GM23338 (cell line): ENCODE measurements around the gene ST6GALNAC6. TPM values are rescaled to one million over a fixed set of nuclear protein-coding genes. Genes with fewer than 3 reads are reported as not detected.
A peak's percentile ranks its signal among the peaks of the same experiment; 100 is the strongest.

Experiments used
- ATAC-seq: fragments of 200-7000 bp; cut with Tn5 transposase; 3 replicates; pipeline ENCODE4 v1.9.1; 2020
- DNase-seq: peaks from one replicate; pipeline ENCODE4 v3.0.0-alpha.2; 2015; ENCODE audit warnings: low spot score
- H2AFZ ChIP-seq: fragments of 200-600 bp; sonication (generic); 2 replicates; pipeline ENCODE4 v1.8.0; 2016; ENCODE audit warnings: antibody characterized with exemption, mild to moderate bottlenecking, moderate library complexity
- H3F3A ChIP-seq: fragments of 200-600 bp; sonication (generic); replicated peaks from 2 replicates; pipeline ENCODE4 v1.8.0; 2017; ENCODE audit warnings: antibody characterized with exemption, mixed run types, low read depth
- H3K27ac ChIP-seq: fragments of 200-600 bp; sonication (generic); 2 replicates; pipeline ENCODE4 v1.6.1; 2016; ENCODE audit warnings: low read depth
- H3K27me3 ChIP-seq: fragments of 200-600 bp; sonication (generic); 2 replicates; pipeline ENCODE4 v1.8.0; 2016; ENCODE audit warnings: mild to moderate bottlenecking, mixed run types, moderate library complexity; ENCODE audit not compliant: insufficient read depth
- H3K36me3 ChIP-seq: fragments of 200-600 bp; sonication (generic); 2 replicates; pipeline ENCODE4 v1.8.0; 2016; ENCODE audit warnings: mild to moderate bottlenecking; ENCODE audit not compliant: insufficient read depth
- H3K4me1 ChIP-seq: fragments of 200-600 bp; sonication (generic); 2 replicates; pipeline ENCODE4 v1.8.0; 2016; ENCODE audit warnings: mild to moderate bottlenecking, moderate library complexity; ENCODE audit not compliant: insufficient read depth
- H3K4me2 ChIP-seq: fragments of 200-600 bp; sonication (generic); 2 replicates; pipeline ENCODE4 v1.7.1; 2017; ENCODE audit warnings: mixed run types
- H3K4me3 ChIP-seq: fragments of 200-600 bp; sonication (generic); 2 replicates; pipeline ENCODE4 v1.6.1; 2016; ENCODE audit warnings: mixed run types
- H3K79me2 ChIP-seq: fragments of 200-600 bp; sonication (generic); replicated peaks from 2 replicates; pipeline ENCODE4 v1.8.0; 2017; ENCODE audit warnings: mild to moderate bottlenecking; ENCODE audit not compliant: insufficient read depth
- H3K9me2 ChIP-seq: fragments of 200-600 bp; sonication (generic); 2 replicates; pipeline ENCODE4 v1.8.0; 2017; ENCODE audit not compliant: insufficient read depth
- H4K20me1 ChIP-seq: fragments of 200-600 bp; sonication (generic); replicated peaks from 2 replicates; pipeline ENCODE4 v1.8.0; 2017; ENCODE audit warnings: mild to moderate bottlenecking; ENCODE audit not compliant: insufficient read depth
- H3K27ac Mint-ChIP-seq: 2 replicates; pipeline ENCODE4 v1.8.0; 2020; ENCODE audit warnings: inconsistent platforms, mild to moderate bottlenecking, moderate library complexity, mixed read lengths
- H3K27me3 Mint-ChIP-seq: 3 replicates; pipeline ENCODE4 v1.8.0; 2022; ENCODE audit warnings: low read depth, mild to moderate bottlenecking, moderate library complexity, mixed read lengths, inconsistent platforms; ENCODE audit not compliant: insufficient read depth, poor library complexity
- H3K36me3 Mint-ChIP-seq: 3 replicates; pipeline ENCODE4 v1.8.0; 2021; ENCODE audit warnings: low read depth, mild to moderate bottlenecking, inconsistent platforms, moderate library complexity, mixed read lengths
- H3K4me1 Mint-ChIP-seq: 3 replicates; pipeline ENCODE4 v1.8.0; 2020; ENCODE audit warnings: mild to moderate bottlenecking, inconsistent platforms, mixed read lengths
- H3K4me3 Mint-ChIP-seq: 3 replicates; pipeline ENCODE4 v1.8.0; 2021; ENCODE audit warnings: moderate library complexity, mild to moderate bottlenecking, inconsistent platforms, mixed read lengths
- H3K9me3 Mint-ChIP-seq: 3 replicates; pipeline ENCODE4 v1.8.0; 2020; ENCODE audit warnings: moderate library complexity, mild to moderate bottlenecking, inconsistent platforms, mixed read lengths
- JUNB ChIP-seq: IDR thresholded peaks from one replicate; pipeline ENCODE4 v1.6.1; 2016; ENCODE audit warnings: antibody characterized with exemption; ENCODE audit not compliant: unreplicated experiment
- NANOG ChIP-seq: IDR thresholded peaks from 2 replicates; pipeline ENCODE4 v1.6.1; 2016; ENCODE audit warnings: antibody characterized with exemption, borderline replicate concordance
- STAT1 ChIP-seq: IDR thresholded peaks from one replicate; pipeline ENCODE4 v1.6.1; 2016; ENCODE audit warnings: antibody characterized with exemption; ENCODE audit not compliant: unreplicated experiment
- ZNF331 ChIP-seq: fragments of 250-450 bp; sonication (Bioruptor Pico); IDR thresholded peaks from 2 replicates; pipeline ENCODE4 v1.5.0; 2020; ENCODE audit warnings: low read depth, mild to moderate bottlenecking, moderate library complexity
- polyA plus RNA-seq: library from polyadenylated mRNA; unstranded; fragments of >200 nt; fragmentation: Nextera tagmentation; extraction: Ambion mirVana; gene quantifications from 2 replicates; pipeline ENCODE4 v1.2.1, GENCODE V29; 2016
- total RNA-seq: library from RNA; depleted of rRNA; stranded (reverse); fragments of >200 nt; shearing (Covaris generic); gene quantifications from 2 replicates; pipeline ENCODE4 v1.2.3, GENCODE V29; 2014
- TF ChIP-seq, protein P1 (sequence below): fragments of 250-450 bp; sonication (Bioruptor Pico); IDR thresholded peaks from 2 replicates; pipeline ENCODE4 v1.5.0; 2020; ENCODE audit warnings: mild to moderate bottlenecking, moderate library complexity
- TF ChIP-seq, protein P2 (sequence below): IDR thresholded peaks from 2 replicates; pipeline ENCODE4 v1.6.1; 2016; ENCODE audit warnings: antibody characterized with exemption

ST6GALNAC6 gene
- total and polyA plus RNA-seq, 2 experiments from 2014 or later, result 20.7 to 39.2 TPM

- TF ChIP-seq, protein P1, sequence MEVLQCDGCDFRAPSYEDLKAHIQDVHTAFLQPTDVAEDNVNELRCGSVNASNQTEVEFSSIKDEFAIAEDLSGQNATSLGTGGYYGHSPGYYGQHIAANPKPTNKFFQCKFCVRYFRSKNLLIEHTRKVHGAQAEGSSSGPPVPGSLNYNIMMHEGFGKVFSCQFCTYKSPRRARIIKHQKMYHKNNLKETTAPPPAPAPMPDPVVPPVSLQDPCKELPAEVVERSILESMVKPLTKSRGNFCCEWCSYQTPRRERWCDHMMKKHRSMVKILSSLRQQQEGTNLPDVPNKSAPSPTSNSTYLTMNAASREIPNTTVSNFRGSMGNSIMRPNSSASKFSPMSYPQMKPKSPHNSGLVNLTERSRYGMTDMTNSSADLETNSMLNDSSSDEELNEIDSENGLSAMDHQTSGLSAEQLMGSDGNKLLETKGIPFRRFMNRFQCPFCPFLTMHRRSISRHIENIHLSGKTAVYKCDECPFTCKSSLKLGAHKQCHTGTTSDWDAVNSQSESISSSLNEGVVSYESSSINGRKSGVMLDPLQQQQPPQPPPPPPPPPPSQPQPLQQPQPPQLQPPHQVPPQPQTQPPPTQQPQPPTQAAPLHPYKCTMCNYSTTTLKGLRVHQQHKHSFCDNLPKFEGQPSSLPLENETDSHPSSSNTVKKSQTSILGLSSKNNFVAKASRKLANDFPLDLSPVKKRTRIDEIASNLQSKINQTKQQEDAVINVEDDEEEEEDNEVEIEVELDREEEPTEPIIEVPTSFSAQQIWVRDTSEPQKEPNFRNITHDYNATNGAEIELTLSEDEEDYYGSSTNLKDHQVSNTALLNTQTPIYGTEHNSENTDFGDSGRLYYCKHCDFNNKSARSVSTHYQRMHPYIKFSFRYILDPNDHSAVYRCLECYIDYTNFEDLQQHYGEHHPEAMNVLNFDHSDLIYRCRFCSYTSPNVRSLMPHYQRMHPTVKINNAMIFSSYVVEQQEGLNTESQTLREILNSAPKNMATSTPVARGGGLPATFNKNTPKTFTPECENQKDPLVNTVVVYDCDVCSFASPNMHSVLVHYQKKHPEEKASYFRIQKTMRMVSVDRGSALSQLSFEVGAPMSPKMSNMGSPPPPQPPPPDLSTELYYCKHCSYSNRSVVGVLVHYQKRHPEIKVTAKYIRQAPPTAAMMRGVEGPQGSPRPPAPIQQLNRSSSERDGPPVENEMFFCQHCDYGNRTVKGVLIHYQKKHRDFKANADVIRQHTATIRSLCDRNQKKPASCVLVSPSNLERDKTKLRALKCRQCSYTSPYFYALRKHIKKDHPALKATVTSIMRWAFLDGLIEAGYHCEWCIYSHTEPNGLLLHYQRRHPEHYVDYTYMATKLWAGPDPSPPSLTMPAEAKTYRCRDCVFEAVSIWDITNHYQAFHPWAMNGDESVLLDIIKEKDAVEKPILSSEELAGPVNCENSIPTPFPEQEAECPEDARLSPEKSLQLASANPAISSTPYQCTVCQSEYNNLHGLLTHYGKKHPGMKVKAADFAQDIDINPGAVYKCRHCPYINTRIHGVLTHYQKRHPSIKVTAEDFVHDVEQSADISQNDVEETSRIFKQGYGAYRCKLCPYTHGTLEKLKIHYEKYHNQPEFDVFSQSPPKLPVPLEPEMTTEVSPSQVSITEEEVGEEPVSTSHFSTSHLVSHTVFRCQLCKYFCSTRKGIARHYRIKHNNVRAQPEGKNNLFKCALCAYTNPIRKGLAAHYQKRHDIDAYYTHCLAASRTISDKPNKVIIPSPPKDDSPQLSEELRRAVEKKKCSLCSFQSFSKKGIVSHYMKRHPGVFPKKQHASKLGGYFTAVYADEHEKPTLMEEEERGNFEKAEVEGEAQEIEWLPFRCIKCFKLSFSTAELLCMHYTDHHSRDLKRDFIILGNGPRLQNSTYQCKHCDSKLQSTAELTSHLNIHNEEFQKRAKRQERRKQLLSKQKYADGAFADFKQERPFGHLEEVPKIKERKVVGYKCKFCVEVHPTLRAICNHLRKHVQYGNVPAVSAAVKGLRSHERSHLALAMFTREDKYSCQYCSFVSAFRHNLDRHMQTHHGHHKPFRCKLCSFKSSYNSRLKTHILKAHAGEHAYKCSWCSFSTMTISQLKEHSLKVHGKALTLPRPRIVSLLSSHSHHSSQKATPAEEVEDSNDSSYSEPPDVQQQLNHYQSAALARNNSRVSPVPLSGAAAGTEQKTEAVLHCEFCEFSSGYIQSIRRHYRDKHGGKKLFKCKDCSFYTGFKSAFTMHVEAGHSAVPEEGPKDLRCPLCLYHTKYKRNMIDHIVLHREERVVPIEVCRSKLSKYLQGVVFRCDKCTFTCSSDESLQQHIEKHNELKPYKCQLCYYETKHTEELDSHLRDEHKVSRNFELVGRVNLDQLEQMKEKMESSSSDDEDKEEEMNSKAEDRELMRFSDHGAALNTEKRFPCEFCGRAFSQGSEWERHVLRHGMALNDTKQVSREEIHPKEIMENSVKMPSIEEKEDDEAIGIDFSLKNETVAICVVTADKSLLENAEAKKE (CRISPR knock-in tag), result no peak
These were observed 5.8 kb upstream of the ST6GALNAC6 start (continued) for GRCh38 chr9:127905004-127905728.

- Histone ChIP-seq H3K27me3 (peaks cover 5% of the 10 kb centered on the region; the same call in 1 of the 2 replicates), H3K4me1 (peaks cover 28% of the 10 kb centered on the region), H3K79me2 (no peaks in the 10 kb centered on the region), H3K27ac (no peak overlapping the region), H2AFZ (no peak overlapping the region), H3K36me3 (no peaks in the 10 kb centered on the region), H3K4me2 (peak overlapping the region; percentile 68), H3K4me3 (no peak overlapping the region), H3F3A (peaks cover 18% of the 10 kb centered on the region), H3K9me2 (no peaks in the 10 kb centered on the region), H4K20me1 (no peaks in the 10 kb centered on the region)
- Mint-ChIP-seq H3K36me3 (no peaks in the 10 kb centered on the region), H3K27me3 (peaks cover 11% of the 10 kb centered on the region), H3K4me1 (peaks cover 23% of the 10 kb centered on the region), H3K4me3 (peak overlapping the region; percentile 21; the same call in 2 of the 3 replicates), H3K27ac (0 out of 2 replicates have a peak overlapping the region, but pooled peaks have one; percentile 35), H3K9me3 (no peaks in the 10 kb centered on the region)
- peak; percentile 58 for DNase-seq
- TF ChIP-seq JUNB (no peak), ZNF331 (CRISPR knock-in tag) (no peak), NANOG (no peak), STAT1 (no peak)
- TF ChIP-seq, protein P2, sequence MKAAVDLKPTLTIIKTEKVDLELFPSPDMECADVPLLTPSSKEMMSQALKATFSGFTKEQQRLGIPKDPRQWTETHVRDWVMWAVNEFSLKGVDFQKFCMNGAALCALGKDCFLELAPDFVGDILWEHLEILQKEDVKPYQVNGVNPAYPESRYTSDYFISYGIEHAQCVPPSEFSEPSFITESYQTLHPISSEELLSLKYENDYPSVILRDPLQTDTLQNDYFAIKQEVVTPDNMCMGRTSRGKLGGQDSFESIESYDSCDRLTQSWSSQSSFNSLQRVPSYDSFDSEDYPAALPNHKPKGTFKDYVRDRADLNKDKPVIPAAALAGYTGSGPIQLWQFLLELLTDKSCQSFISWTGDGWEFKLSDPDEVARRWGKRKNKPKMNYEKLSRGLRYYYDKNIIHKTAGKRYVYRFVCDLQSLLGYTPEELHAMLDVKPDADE, result no peak
- TF ChIP-seq, protein P1 (CRISPR knock-in tag), result no peak
- peak; percentile 72 for ATAC-seq
These were observed 5.2 kb upstream of the ST6GALNAC6 start for GRCh38 chr9:127904561-127905003.
